ENCODE results near the gene PCLO.

- no peak for TF ChIP-seq CTCF (conservative IDR thresholded peaks at IDR 0.05; ENCODE audit: low read length)
- no peak for TF ChIP-seq EZH2phosphoT487 (IDR thresholded peaks at IDR 0.05; ENCODE audit: borderline replicate concordance, low read depth, low read length)
Measured at GRCh38 chr7:82980130-82980788, 182.4 kb downstream of the PCLO start.
